Hindlimb muscle (tissue), 1 donor: ENCODE results near the gene TMEM63B. TPM values are rescaled to one million over a fixed set of nuclear protein-coding genes. Genes with fewer than 3 reads are reported as not detected.
"Not testable (repeated sequence)": the region's sequence is repeated elsewhere in the genome, so short reads cannot be mapped to it uniquely, and the experiment has no call there.

Experiments
- DNase-seq: peaks from one replicate; pipeline ENCODE4 v3.0.0-alpha.2; 2013
- polyA plus RNA-seq: library from polyadenylated mRNA; unstranded; fragments of 120-200 nt; gene quantifications from one replicate; pipeline ENCODE4 v1.2.1, GENCODE V29; 2013; ENCODE audit not compliant: insufficient read length

The TMEM63B gene
- polyA plus RNA-seq, 1 donor: 18.8 TPM

GRCh38 chr6:44194326-44194725 is 67.0 kb downstream of the TMEM63B start:
- no peak for DNase-seq

- DNase-seq: not testable (repeated sequence)
Measured at GRCh38 chr6:44196351-44196750, 69.0 kb downstream of the TMEM63B start.

- no peak for DNase-seq
Measured at GRCh38 chr6:44198684-44199083, 71.3 kb downstream of the TMEM63B start.

GRCh38 chr6:44199883-44200282 is 72.5 kb downstream of the TMEM63B start:
- no peak for DNase-seq

GRCh38 chr6:44201200-44201599 is 73.8 kb downstream of the TMEM63B start:
- no peak for DNase-seq

GRCh38 chr6:44201638-44202303 is 74.4 kb downstream of the TMEM63B start:
- no peak for DNase-seq

GRCh38 chr6:44202332-44202971 is 75.1 kb downstream of the TMEM63B start:
- no peak for DNase-seq

GRCh38 chr6:44202972-44203750 is 75.8 kb downstream of the TMEM63B start:
- DNase-seq: no peak

- no peak for DNase-seq
Measured at GRCh38 chr6:44203955-44204354, 76.6 kb downstream of the TMEM63B start.

Other genes with a start within 250 kb of the TMEM63B start
- 37.7 TPM for gene MRPL14, start 102 bp upstream of the TMEM63B start, polyA plus RNA-seq
- gene CAPN11, start 31.3 kb downstream of the TMEM63B start, polyA plus RNA-seq: 0.61 TPM
- 20.5 TPM for gene MYMX, start 89.4 kb downstream of the TMEM63B start, polyA plus RNA-seq
- 84.5 TPM for gene SLC29A1, start 96.0 kb downstream of the TMEM63B start, polyA plus RNA-seq
- 976 TPM for gene HSP90AB1, start 119.5 kb downstream of the TMEM63B start, polyA plus RNA-seq
- 29.5 TPM for gene SLC35B2, start 130.0 kb downstream of the TMEM63B start, polyA plus RNA-seq
- gene NFKBIE, start 138.0 kb downstream of the TMEM63B start, polyA plus RNA-seq: 5.4 TPM
- gene TMEM151B, start 142.9 kb downstream of the TMEM63B start, polyA plus RNA-seq: 0.37 TPM
- 9.9 TPM for gene AARS2, start 185.8 kb downstream of the TMEM63B start, polyA plus RNA-seq
- not detected for gene SPATS1, start 215.1 kb downstream of the TMEM63B start, polyA plus RNA-seq